ENCODE results near the gene FEZ2. TPM values are rescaled to one million over a fixed set of nuclear protein-coding genes. Genes with fewer than 3 reads are reported as not detected.

FEZ2 gene
- total RNA-seq, 1 experiment from 2014 or later, result 14.8 TPM

- no peak overlapping the region for H3K4me3 ChIP-seq (replicated peaks in 1 of 2; ENCODE audit: low read depth in 1 of 2, low read length in 2 of 2)
- no peaks in the 10 kb centered on the region for H4K20me1 ChIP-seq (ENCODE audit: insufficient read depth)
- POLR2A ChIA-PET, result no interaction called here
- no peaks in the 10 kb centered on the region for H3K9me3 ChIP-seq (ENCODE audit: control insufficient read depth in 1 of 2, insufficient read depth in 1 of 2, low read depth in 1 of 2, low read length in 2 of 2)
- RAD21 ChIA-PET (ENCODE audit: low non-redundant PET in 1 of 2, low total read pairs in 2 of 2, uncharacterized antibody in 2 of 2, unreplicated experiment in 2 of 2), result no interaction called here
- H3K36me3 ChIP-seq (ENCODE audit: control insufficient read depth in 1 of 2, insufficient read depth in 2 of 2, low read length in 2 of 2), result peaks cover 0 to 3% of the 10 kb centered on the region in 2 experiments; a peak in 1 of 4 replicates
- no TSS peak for BruUV-seq (replicated peaks)
- CTCF ChIA-PET, result no interaction called here
- no peak for TF ChIP-seq POLR2AphosphoS5 (IDR thresholded peaks at IDR 0.05; ENCODE audit: low read depth, low read length)
- TF ChIP-seq SIN3A (IDR thresholded peaks at IDR 0.05; ENCODE audit: low read depth), result no peak
- no peak for TF ChIP-seq FOSL1 (IDR thresholded peaks at IDR 0.05; ENCODE audit: low read depth)
- TF ChIP-seq ATF3 (IDR thresholded peaks at IDR 0.05), result no peak
- no peak for TF ChIP-seq EZH2 (IDR thresholded peaks at IDR 0.05)
- no peak for TF ChIP-seq CBX3 (IDR thresholded peaks at IDR 0.05; ENCODE audit: low read depth)
- no peak for TF ChIP-seq YY1 (IDR thresholded peaks at IDR 0.05; ENCODE audit: extremely low read depth, insufficient replicate concordance, low read depth, low read length)
- TF ChIP-seq ZFX (IDR thresholded peaks at IDR 0.05), result no peak
- TF ChIP-seq ZNF274 (IDR thresholded peaks at IDR 0.05; ENCODE audit: low read depth, low read length), result no peak
- no peak for TF ChIP-seq SRF (IDR thresholded peaks at IDR 0.05; ENCODE audit: low read depth)
- no peak for TF ChIP-seq SP1 (IDR thresholded peaks at IDR 0.05; ENCODE audit: low read depth)
- no peak for TF ChIP-seq TCF7L2 (IDR thresholded peaks at IDR 0.05; ENCODE audit: borderline replicate concordance, extremely low read depth, insufficient read depth, insufficient read length)
- TF ChIP-seq CEBPB (IDR thresholded peaks at IDR 0.05; ENCODE audit: low read depth), result no peak
- TF ChIP-seq POLR2A (IDR thresholded peaks at IDR 0.05; ENCODE audit: borderline replicate concordance, extremely low read depth, insufficient read depth, insufficient read length), result no peak
- no peak for TF ChIP-seq MAX (IDR thresholded peaks at IDR 0.05)
- TF ChIP-seq CTCF (IDR thresholded peaks at IDR 0.05 in 2 of 3, conservative IDR thresholded peaks at IDR 0.05 in 1 of 3; ENCODE audit: borderline replicate concordance in 1 of 3, insufficient read depth in 1 of 3, low read depth in 2 of 3, low read length in 2 of 3), result no peak
- TF ChIP-seq EZH2phosphoT487 (IDR thresholded peaks at IDR 0.05; ENCODE audit: borderline replicate concordance), result no peak
- TF ChIP-seq EGR1 (IDR thresholded peaks at IDR 0.05; ENCODE audit: low read depth), result no peak
- no peak overlapping the region for H3K9ac ChIP-seq (ENCODE audit: low read length)
- no peaks in the 10 kb centered on the region for H3K27me3 ChIP-seq (ENCODE audit: insufficient read depth, low read length)
- H3K4me2 ChIP-seq (ENCODE audit: low read length), result no peak overlapping the region
- no peak overlapping the region for H3K27ac ChIP-seq (ENCODE audit: low read depth, low read length)
- intact Hi-C loops (cut with micrococcal nuclease), result no loop called here
- no peak for ATAC-seq
- no peaks in the 10 kb centered on the region for H3K4me1 ChIP-seq (ENCODE audit: control insufficient read depth in 1 of 2, insufficient read depth in 2 of 2, low read length in 2 of 2)
- no peaks in the 10 kb centered on the region for H3K9me2 ChIP-seq (ENCODE audit: insufficient read depth)
- H2AFZ ChIP-seq (ENCODE audit: low read depth, low read length, poor library complexity, severe bottlenecking), result no peak overlapping the region
- no peaks in the 10 kb centered on the region for H3K79me2 ChIP-seq (ENCODE audit: insufficient read depth, low read length)
- DNase-seq (ENCODE audit: low read depth, low spot score), result no peak
These were observed 69.7 kb downstream of the FEZ2 start for GRCh38 chr2:36528274-36528673.
